MM.1S (cell line): ENCODE measurements around the gene A4GALT.

Experiments used
- DNase-seq: peaks from one replicate; pipeline ENCODE4 v3.0.0-alpha.2; 2015
- H2AFZ ChIP-seq: fragments of 300-600 bp; sonication (generic); 2 replicates; pipeline ENCODE4 v1.6.0; 2016; ENCODE audit warnings: antibody characterized with exemption, low read length
- H3F3A ChIP-seq: fragments of 300-600 bp; sonication (generic); 2 replicates; pipeline ENCODE4 v1.6.1; 2016; ENCODE audit warnings: mild to moderate bottlenecking, antibody characterized with exemption, low read length, moderate library complexity, mixed read lengths; ENCODE audit not compliant: insufficient read depth
- H3K27ac ChIP-seq: fragments of 300-600 bp; sonication (generic); 2 replicates; pipeline ENCODE4 v1.5.1; 2016; ENCODE audit warnings: mild to moderate bottlenecking, low read length
- H3K27me3 ChIP-seq: fragments of 300-600 bp; sonication (generic); replicated peaks from 2 replicates; pipeline ENCODE4 v1.6.0; 2016; ENCODE audit warnings: low read length; ENCODE audit not compliant: insufficient read depth
- H3K36me3 ChIP-seq: fragments of 300-600 bp; sonication (generic); replicated peaks from 2 replicates; pipeline ENCODE4 v1.6.1; 2016; ENCODE audit warnings: mild to moderate bottlenecking, low read length, mixed read lengths; ENCODE audit not compliant: insufficient read depth
- H3K4me1 ChIP-seq: fragments of 300-600 bp; sonication (generic); 2 replicates; pipeline ENCODE4 v1.6.1; 2016; ENCODE audit warnings: low read length, mixed read lengths
- H3K4me2 ChIP-seq: fragments of 300-600 bp; sonication (generic); 2 replicates; pipeline ENCODE4 v1.6.0; 2016; ENCODE audit warnings: low read depth, low read length
- H3K4me3 ChIP-seq: fragments of 300-600 bp; sonication (generic); 2 replicates; pipeline ENCODE4 v1.5.1; 2016; ENCODE audit warnings: low read length, mixed read lengths
- H3K79me2 ChIP-seq: fragments of 300-600 bp; sonication (generic); 2 replicates; pipeline ENCODE4 v1.6.1; 2016; ENCODE audit warnings: mixed run types, low read length, mixed read lengths
- H3K9ac ChIP-seq: fragments of 300-600 bp; sonication (generic); 2 replicates; pipeline ENCODE4 v1.6.1; 2016; ENCODE audit warnings: low read length, mixed read lengths
- H3K9me2 ChIP-seq: fragments of 300-600 bp; sonication (generic); replicated peaks from 2 replicates; pipeline ENCODE4 v1.6.1; 2016; ENCODE audit warnings: mild to moderate bottlenecking, low read length, mixed read lengths; ENCODE audit not compliant: insufficient read depth
- H3K9me3 ChIP-seq: fragments of 300-600 bp; sonication (generic); replicated peaks from 2 replicates; pipeline ENCODE4 v1.6.1; 2016; ENCODE audit warnings: mild to moderate bottlenecking, low read length, mixed read lengths; ENCODE audit not compliant: insufficient read depth
- H4K20me1 ChIP-seq: fragments of 300-600 bp; sonication (generic); 2 replicates; pipeline ENCODE4 v1.6.1; 2016; ENCODE audit warnings: mild to moderate bottlenecking, low read length, moderate library complexity, mixed read lengths; ENCODE audit not compliant: insufficient read depth
- EZH2 ChIP-seq: fragments of 300-600 bp; sonication (generic); optimal IDR thresholded peaks from 2 replicates; pipeline ENCODE3; 2017; ENCODE audit warnings: low read depth, mild to moderate bottlenecking, antibody characterized with exemption, low read length, mixed read lengths
- EZH2phosphoT487 ChIP-seq: fragments of 300-600 bp; sonication (generic); IDR thresholded peaks from 2 replicates; pipeline ENCODE4 v1.6.1; 2018; ENCODE audit warnings: antibody characterized with exemption, low read length
- TF ChIP-seq, protein P1 (sequence below): fragments of 300-600 bp; sonication (generic); IDR thresholded peaks from 2 replicates; pipeline ENCODE4 v1.5.1; 2016; ENCODE audit warnings: antibody characterized with exemption, low read length, mixed read lengths

A4GALT gene

DNA sequence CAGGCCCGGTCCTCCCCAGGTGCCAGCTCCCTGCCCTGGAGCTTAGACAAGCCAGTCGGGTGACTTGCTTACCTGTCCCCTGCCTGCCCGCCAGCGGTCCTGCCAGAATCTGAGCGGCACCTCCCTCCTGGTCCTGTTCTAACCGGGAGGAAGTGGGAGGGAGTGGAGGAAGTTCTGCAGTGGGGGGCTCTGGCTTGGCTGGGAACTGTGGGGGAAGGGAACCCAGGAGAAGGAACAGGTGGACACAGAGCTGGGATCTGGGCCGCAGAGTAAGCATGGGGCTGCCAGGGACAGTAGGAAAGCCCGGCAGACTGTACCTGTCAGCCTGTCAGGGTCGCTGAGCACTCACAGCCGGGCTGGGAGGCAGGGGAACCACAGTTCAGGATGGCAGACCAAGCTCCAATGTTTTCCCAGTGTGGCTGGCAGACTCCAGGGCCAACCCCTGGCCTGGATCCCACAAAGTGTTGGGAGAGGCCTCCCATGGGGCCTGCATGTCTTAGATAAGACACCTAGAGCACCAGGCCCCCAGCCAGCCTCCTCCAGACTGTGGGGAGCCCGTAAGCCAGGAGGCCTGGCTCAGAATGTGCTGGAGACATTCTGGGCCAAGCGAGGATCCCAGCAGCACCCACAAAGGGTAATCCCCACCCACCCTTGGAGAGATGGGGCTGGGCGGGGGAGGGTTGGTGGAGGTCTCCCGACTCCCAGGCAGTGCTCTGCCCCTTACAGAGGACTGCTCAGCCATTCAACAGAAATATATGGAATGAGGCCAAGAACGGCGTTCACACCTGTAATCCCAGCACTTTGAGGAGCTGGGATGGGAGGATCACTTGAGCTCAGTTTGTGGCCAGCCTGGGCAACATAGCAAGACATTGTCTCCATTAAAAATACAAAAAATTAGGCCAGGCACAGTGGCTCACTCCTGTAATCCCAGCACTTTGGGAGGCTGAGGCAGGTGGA lies 73.8 kb downstream of the A4GALT start:
- peaks cover 51% of the 10 kb centered on the region for H3K79me2 ChIP-seq

DNA sequence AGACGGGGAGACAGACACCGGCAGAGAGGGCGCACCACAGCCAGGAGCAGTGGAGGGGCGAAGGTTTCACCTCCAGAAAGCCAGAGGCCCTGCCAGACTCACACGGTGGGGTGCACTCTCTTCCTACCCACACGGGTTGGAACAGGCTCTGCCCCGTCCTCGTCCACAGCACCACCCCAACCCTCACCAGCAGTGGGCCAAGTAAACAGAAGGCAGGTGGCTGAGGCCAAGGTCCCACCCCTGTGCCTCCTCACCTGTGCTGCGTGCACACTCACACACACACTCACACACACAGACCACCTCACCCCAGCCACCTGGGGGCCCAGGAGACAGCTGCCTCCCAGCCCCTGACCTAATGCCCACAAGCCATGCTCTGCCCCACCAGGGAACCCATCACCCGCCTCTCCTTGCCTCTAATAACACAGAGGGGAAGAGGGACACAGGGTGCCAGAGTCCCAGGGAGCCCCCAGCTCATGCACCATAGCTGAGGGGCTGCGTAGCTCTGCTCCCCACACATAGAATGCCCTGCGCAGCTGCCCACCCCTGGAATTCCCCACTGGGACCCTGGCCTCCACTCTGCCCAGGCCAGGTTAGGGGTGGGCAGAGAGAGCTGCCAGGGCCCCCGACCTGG lies 74.6 kb downstream of the A4GALT start:
- Histone ChIP-seq H3K79me2 (peaks cover 51% of the 10 kb centered on the region), H2AFZ (no peak overlapping the region), H3K9ac (no peak overlapping the region), H3K9me2 (no peaks in the 10 kb centered on the region), H4K20me1 (no peaks in the 10 kb centered on the region), H3K4me2 (no peak overlapping the region), H3K4me3 (no peak overlapping the region), H3K36me3 (no peaks in the 10 kb centered on the region), H3K27me3 (no peaks in the 10 kb centered on the region), H3K27ac (no peak overlapping the region), H3K9me3 (no peaks in the 10 kb centered on the region), H3K4me1 (peaks cover 7% of the 10 kb centered on the region), H3F3A (no peaks in the 10 kb centered on the region)
- DNase-seq, result no peak
- no peak for TF ChIP-seq EZH2phosphoT487
- TF ChIP-seq, protein P1, sequence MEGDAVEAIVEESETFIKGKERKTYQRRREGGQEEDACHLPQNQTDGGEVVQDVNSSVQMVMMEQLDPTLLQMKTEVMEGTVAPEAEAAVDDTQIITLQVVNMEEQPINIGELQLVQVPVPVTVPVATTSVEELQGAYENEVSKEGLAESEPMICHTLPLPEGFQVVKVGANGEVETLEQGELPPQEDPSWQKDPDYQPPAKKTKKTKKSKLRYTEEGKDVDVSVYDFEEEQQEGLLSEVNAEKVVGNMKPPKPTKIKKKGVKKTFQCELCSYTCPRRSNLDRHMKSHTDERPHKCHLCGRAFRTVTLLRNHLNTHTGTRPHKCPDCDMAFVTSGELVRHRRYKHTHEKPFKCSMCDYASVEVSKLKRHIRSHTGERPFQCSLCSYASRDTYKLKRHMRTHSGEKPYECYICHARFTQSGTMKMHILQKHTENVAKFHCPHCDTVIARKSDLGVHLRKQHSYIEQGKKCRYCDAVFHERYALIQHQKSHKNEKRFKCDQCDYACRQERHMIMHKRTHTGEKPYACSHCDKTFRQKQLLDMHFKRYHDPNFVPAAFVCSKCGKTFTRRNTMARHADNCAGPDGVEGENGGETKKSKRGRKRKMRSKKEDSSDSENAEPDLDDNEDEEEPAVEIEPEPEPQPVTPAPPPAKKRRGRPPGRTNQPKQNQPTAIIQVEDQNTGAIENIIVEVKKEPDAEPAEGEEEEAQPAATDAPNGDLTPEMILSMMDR, result no peak
- no peak for TF ChIP-seq EZH2

More for the DNA sequence above, 73.8 kb downstream of the A4GALT start:
- Histone ChIP-seq H2AFZ (no peak overlapping the region), H3K9me2 (no peaks in the 10 kb centered on the region), H3K27ac (no peak overlapping the region), H4K20me1 (no peaks in the 10 kb centered on the region), H3K4me3 (no peak overlapping the region), H3F3A (no peaks in the 10 kb centered on the region), H3K4me1 (peaks cover 7% of the 10 kb centered on the region), H3K4me2 (no peak overlapping the region), H3K27me3 (no peaks in the 10 kb centered on the region), H3K9me3 (no peaks in the 10 kb centered on the region), H3K36me3 (no peaks in the 10 kb centered on the region), H3K9ac (no peak overlapping the region)
- TF ChIP-seq EZH2 (no peak), EZH2phosphoT487 (no peak)
- TF ChIP-seq, protein P1, result no peak
- DNase-seq, result no peak

DNA sequence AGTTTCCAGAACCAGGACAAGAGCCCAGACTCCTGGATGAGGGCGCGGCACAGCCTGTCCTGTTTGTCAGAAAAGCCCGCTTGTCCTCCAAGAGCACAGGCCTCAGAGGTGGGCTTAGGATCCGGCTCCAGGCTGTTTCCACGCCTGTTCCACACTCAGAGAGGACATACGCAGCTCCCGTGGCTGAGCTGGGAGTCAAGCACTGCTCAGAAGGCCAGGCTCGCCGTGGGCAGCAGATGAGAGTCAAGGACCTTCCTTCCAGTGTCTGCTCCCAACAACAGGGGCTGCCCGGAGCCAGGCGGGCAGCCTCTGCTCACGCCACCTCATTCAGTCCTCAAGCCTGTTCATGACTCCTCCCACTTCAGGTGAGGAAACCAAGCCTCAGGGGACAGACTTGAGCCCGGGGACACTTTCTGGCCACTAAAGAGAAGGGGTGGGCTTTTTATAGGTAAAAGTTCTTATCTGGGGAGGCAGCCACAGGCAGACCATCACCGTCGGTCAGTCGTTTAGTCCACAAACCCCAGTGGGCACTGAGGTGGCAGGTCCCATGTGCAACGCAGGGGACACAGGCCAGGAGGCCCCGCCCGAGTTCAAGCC lies 75.2 kb downstream of the A4GALT start:
- Histone ChIP-seq H3K4me2 (no peak overlapping the region), H3K4me3 (no peak overlapping the region), H3K79me2 (peaks cover 51% of the 10 kb centered on the region)

More for the DNA sequence above, 75.2 kb downstream of the A4GALT start:
- Histone ChIP-seq H3F3A (no peaks in the 10 kb centered on the region), H3K27ac (no peak overlapping the region), H3K9me2 (no peaks in the 10 kb centered on the region), H3K9ac (no peak overlapping the region), H3K4me1 (peaks cover 7% of the 10 kb centered on the region), H3K36me3 (no peaks in the 10 kb centered on the region), H3K9me3 (no peaks in the 10 kb centered on the region), H2AFZ (no peak overlapping the region), H4K20me1 (no peaks in the 10 kb centered on the region), H3K27me3 (no peaks in the 10 kb centered on the region)
- no peak for DNase-seq
- TF ChIP-seq EZH2 (no peak), EZH2phosphoT487 (no peak)
- TF ChIP-seq, protein P1, result no peak
